Skeletal muscle tissue (tissue), 4 donors: Measurements from ENCODE around the gene OR10G6. TPM values are rescaled to one million over a fixed set of nuclear protein-coding genes. Genes with fewer than 3 reads are reported as not detected.

Experiments used
- H3K27ac ChIP-seq: one replicate; pipeline ENCODE4 v1.7.0; 2013; ENCODE audit warnings: mild to moderate bottlenecking, low read depth, low read length, inconsistent platforms
- H3K27me3 ChIP-seq, 3 donors: one replicate each; pipeline ENCODE4 v1.7.0; 2013; ENCODE audit warnings: low read length in 3 of 3; ENCODE audit not compliant: control insufficient read depth in 3 of 3, insufficient read depth in 3 of 3
- H3K36me3 ChIP-seq, 3 donors: one replicate each; pipeline ENCODE4 v1.7.0; 2013; ENCODE audit warnings: low read length in 3 of 3; ENCODE audit not compliant: control insufficient read depth in 3 of 3, insufficient read depth in 3 of 3
- H3K4me1 ChIP-seq, 3 donors: one replicate each; pipeline ENCODE4 v1.7.0; 2013; ENCODE audit warnings: low read length in 3 of 3, mild to moderate bottlenecking in 3 of 3; ENCODE audit not compliant: control insufficient read depth in 3 of 3, insufficient read depth in 3 of 3
- H3K4me3 ChIP-seq, 3 donors: one replicate each; pipeline ENCODE4 v1.7.0; 2013; ENCODE audit warnings: low read length in 3 of 3
- H3K9ac ChIP-seq, 3 donors: one replicate each; pipeline ENCODE4 v1.7.0; 2013; ENCODE audit warnings: low read length in 3 of 3, mild to moderate bottlenecking in 3 of 3, moderate library complexity in 2 of 3, low read depth in 1 of 3
- H3K9me3 ChIP-seq, 3 donors: one replicate each; pipeline ENCODE4 v1.7.0; 2013; ENCODE audit warnings: low read length in 3 of 3; ENCODE audit not compliant: control insufficient read depth in 3 of 3
- total RNA-seq: library from RNA; depleted of rRNA; stranded (reverse); fragments of >200 nt; gene quantifications from one replicate; pipeline ENCODE4 v1.2.3, GENCODE V29; 2014
- donor health status: Osteomylitis.

The OR10G6 gene
- total RNA-seq, 1 donor from 2014 or later: not detected

GRCh38 chr11:123976770-123977560 is 18.0 kb downstream of the OR10G6 start:
- no peaks in the 10 kb centered on the region for H3K27me3 ChIP-seq
- peaks cover 0 to 4% (median 0%) of the 10 kb centered on the region in 3 donors for H3K9me3 ChIP-seq
- H3K4me3 ChIP-seq: no peak overlapping the region
- H3K27ac ChIP-seq: no peak overlapping the region
- no peak overlapping the region for H3K9ac ChIP-seq
- no peaks in the 10 kb centered on the region for H3K36me3 ChIP-seq
- H3K4me1 ChIP-seq: no peaks in the 10 kb centered on the region

- Histone ChIP-seq H3K27ac (no peak overlapping the region), H3K36me3 (no peaks in the 10 kb centered on the region), H3K4me1 (no peaks in the 10 kb centered on the region), H3K4me3 (no peak overlapping the region), H3K27me3 (no peaks in the 10 kb centered on the region), H3K9me3 (no peaks in the 10 kb centered on the region), H3K9ac (no peak overlapping the region)
Observed at GRCh38 chr11:123973816-123974215, 21.1 kb downstream of the OR10G6 start.

GRCh38 chr11:123956752-123957151 is 38.2 kb downstream of the OR10G6 start:
- Histone ChIP-seq H3K9ac (no peak overlapping the region), H3K4me1 (no peaks in the 10 kb centered on the region), H3K27me3 (no peaks in the 10 kb centered on the region), H3K4me3 (no peak overlapping the region), H3K27ac (no peak overlapping the region), H3K36me3 (no peaks in the 10 kb centered on the region), H3K9me3 (peaks cover 0 to 3% (median 0%) of the 10 kb centered on the region in 3 donors)

DNA sequence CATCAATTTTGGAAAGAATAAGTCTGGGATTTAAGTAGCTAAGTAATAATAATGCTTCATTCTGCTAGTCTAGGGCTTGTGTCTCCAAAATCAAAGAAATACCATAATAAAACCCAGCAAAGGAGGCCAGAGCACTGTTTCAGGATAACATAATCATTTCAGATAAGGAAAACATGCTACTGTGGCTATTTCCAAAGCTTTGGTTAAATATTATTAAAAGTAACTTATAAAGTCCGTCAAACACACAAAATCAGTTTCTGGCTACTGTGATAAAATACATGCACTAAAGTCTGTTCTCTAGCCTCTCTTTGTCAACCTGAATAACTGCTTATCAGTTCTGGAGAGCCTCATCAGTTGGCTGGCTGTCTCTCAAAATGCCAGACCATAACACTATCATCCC is 49.8 kb downstream of the OR10G6 start:
- no peak overlapping the region for H3K4me3 ChIP-seq
- no peaks in the 10 kb centered on the region for H3K4me1 ChIP-seq
- no peaks in the 10 kb centered on the region for H3K36me3 ChIP-seq

More for the DNA sequence above, 49.8 kb downstream of the OR10G6 start:
- H3K9me3 ChIP-seq: peaks cover 0 to 3% (median 0%) of the 10 kb centered on the region in 3 donors
- no peak overlapping the region for H3K9ac ChIP-seq
- H3K27me3 ChIP-seq: no peaks in the 10 kb centered on the region
- H3K27ac ChIP-seq: no peak overlapping the region

Other genes starting within 250 kb of the OR10G6 start
- not detected for gene OR6X1, start 240.6 kb downstream of the OR10G6 start, total RNA-seq
- not detected for gene OR6M1, start 188.8 kb downstream of the OR10G6 start, total RNA-seq
- not detected for gene TMEM225, start 109.5 kb downstream of the OR10G6 start, total RNA-seq
- gene OR8D4, start 93.0 kb downstream of the OR10G6 start, total RNA-seq: under 0.01 TPM
- 0.52 TPM for gene OR4D5, start 55.5 kb downstream of the OR10G6 start, total RNA-seq
- gene OR6T1, start 51.3 kb downstream of the OR10G6 start, total RNA-seq: not detected
- not detected for gene OR10S1, start 17.4 kb downstream of the OR10G6 start, total RNA-seq
- not detected for gene OR10G4, start 17.8 kb upstream of the OR10G6 start, total RNA-seq
- gene OR10G9, start 27.9 kb upstream of the OR10G6 start, total RNA-seq: not detected
- gene OR10G8, start 31.6 kb upstream of the OR10G6 start, total RNA-seq: not detected
- not detected for gene OR10G7, start 46.2 kb upstream of the OR10G6 start, total RNA-seq
- 89.8 TPM for gene VWA5A, start 120.3 kb upstream of the OR10G6 start, total RNA-seq
- 0.52 TPM for gene OR10D3, start 188.2 kb upstream of the OR10G6 start, total RNA-seq
- gene OR8G1, start 245.9 kb upstream of the OR10G6 start, total RNA-seq: under 0.01 TPM